Measurements from ENCODE around the gene AOPEP.

Gene AOPEP

DNA sequence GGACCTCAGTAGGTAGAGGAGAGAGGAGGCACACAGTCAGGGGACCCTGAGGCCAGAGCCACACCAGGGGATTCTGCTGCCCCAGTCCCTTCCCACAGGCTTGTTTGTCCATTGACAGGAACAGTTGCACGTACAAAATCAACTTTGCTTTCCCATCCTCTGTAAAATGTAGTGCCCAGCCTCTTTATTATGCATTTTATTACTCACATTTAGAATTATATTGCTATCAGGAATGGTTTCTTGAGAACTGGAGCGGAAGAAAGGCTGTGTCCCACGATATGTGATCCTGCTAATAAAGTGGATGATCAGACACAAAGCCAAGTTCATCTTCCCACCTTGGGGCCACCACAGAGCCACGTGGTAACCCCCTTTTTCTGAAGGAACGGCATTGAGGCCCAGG, 313.6 kb downstream of the AOPEP start:
- DNase-seq: no peak

- DNase-seq: no peak
These were observed 317.3 kb downstream of the AOPEP start for GRCh38 chr9:95043826-95044225.

- no peak for DNase-seq
These were observed 318.4 kb downstream of the AOPEP start for GRCh38 chr9:95044731-95045508.

GRCh38 chr9:95045751-95046150, 319.3 kb downstream of the AOPEP start:
- no peak for DNase-seq

- DNase-seq: no peak
These were observed 321.1 kb downstream of the AOPEP start for GRCh38 chr9:95047452-95048224.

DNA sequence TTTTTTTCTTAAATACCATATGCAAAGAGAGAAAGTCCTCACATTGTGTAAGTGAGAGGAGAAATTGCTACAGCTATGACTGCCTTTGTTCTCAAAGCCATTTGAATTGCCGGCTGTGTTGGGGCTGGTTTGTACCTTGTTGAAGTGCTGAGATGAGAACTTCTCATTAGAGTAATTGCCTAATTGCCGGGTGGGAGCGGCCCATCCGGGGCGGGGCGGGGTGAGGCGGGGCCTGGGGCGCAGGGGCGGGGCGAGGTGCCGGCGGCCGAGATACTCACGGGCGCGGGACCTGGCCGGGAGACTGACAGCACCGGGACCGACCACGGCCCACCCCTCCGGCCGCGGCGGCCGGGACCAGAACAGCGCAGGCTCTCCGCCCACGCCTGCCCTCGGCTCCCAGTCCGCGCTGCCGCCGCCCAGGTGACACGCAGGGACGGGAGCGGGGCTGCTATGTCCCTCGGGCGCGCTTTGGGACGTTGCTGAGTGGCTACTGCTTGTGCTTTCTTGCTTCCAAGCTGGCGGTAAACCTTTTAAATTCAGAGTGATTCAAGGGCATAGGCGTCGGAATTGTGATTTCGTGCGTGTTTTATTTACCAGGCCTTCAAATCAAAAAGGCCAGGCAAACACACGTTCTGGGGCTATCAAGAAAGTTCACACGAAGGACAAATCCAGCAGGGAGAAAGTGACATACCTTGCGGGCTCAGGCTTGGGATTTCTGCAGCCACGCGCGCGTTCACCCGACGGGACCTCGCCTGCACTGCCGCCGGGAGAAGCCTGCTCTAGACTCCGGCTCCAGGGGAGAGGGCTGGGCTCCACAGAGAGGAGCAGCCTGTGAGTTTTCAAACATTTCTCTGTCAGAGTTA, 322.0 kb downstream of the AOPEP start:
- DNase-seq: peak in 3 of 14 donors; percentile 33 to 45 (median 42)

DNA sequence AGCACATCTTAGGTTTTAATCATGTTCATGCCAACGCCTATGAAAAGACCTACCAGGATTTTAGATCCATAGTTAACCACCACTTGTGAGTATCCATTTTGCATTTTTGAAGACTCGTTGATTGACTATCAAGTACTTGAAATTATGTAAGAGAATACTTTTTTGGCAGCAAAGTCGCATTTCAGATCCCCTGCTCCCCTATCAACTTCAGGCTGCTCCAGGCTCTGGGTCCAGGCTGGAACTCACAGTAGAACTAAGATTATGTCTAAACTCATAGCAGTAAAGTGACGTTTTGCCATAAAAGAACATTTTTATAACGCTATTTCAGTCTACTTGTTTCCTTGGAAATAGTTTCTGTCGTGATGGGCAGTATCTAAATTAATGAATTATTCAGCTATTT, 323.3 kb downstream of the AOPEP start:
- no peak for DNase-seq

- no peak for DNase-seq
These were observed 327.4 kb downstream of the AOPEP start for GRCh38 chr9:95053611-95054570.

- DNase-seq: no peak
These were observed 328.9 kb downstream of the AOPEP start for GRCh38 chr9:95055334-95055850.

- DNase-seq: peak in 1 of 14 donors; percentile 20
These were observed 329.5 kb downstream of the AOPEP start for GRCh38 chr9:95055851-95056551.

- DNase-seq: no peak
These were observed 330.6 kb downstream of the AOPEP start for GRCh38 chr9:95057101-95057500.

GRCh38 chr9:95058121-95058785, 331.8 kb downstream of the AOPEP start:
- DNase-seq: no peak

- no peak for DNase-seq
These were observed 332.4 kb downstream of the AOPEP start for GRCh38 chr9:95058795-95059386.

DNA sequence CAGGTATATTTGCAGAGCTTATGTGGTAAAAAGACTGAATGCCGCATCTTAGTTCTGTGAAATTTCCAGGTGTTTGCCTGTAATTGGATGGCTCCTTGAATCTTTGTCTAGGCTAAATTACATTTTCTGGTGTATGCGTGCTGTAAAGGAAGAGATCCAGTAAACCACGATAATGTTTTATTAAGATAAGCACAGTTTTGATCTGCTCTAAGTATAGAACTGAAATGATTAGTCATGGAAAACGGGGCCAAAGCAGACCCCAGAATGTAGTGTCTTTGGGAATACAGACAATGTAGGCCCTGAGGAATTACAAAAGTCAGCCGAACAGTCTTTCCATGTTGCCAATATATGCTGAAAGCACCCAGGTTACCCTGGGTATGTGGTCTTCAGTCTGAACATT, 333.7 kb downstream of the AOPEP start:
- DNase-seq: no peak

- DNase-seq: no peak
These were observed 334.4 kb downstream of the AOPEP start for GRCh38 chr9:95060916-95061315.

- DNase-seq: no peak
These were observed 335.6 kb downstream of the AOPEP start for GRCh38 chr9:95061916-95062595.

- no peak for DNase-seq
These were observed 336.1 kb downstream of the AOPEP start for GRCh38 chr9:95062596-95063065.

DNA sequence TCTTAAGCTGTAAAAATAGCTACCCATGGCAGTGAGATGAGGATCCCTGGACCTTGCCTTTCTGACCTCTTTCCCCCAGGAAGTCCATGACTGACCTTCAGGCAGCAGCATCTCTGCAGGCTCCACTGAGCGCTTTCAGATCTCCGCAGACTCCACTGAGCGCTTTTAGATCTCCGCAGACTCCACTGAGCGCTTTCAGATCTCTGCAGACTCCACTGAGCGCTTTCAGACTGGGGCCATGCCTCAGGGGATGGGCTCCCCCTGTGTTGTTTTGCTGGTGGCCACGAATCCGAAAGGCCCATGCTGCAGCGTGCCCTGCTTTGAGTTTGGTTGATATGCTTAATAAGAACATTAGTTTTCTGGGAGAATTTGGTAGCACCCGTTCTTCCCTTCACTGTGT, 336.8 kb downstream of the AOPEP start:
- DNase-seq: no peak

- DNase-seq: peak in 2 of 14 donors; percentile 10 to 72
These were observed 338.7 kb downstream of the AOPEP start for GRCh38 chr9:95065224-95065623.

Data from C1 segment of cervical spinal cord (tissue), 14 donors.